Suppressor macrophage treated with lipopolysaccharide for 1 hour (primary cell): ENCODE results near the gene CA10.

ENCODE experiments used
- DNase-seq, 3 donors: peaks; one replicate each; pipeline ENCODE4 v3.0.0-alpha.2; 2020 to 2022

The CA10 gene

DNA sequence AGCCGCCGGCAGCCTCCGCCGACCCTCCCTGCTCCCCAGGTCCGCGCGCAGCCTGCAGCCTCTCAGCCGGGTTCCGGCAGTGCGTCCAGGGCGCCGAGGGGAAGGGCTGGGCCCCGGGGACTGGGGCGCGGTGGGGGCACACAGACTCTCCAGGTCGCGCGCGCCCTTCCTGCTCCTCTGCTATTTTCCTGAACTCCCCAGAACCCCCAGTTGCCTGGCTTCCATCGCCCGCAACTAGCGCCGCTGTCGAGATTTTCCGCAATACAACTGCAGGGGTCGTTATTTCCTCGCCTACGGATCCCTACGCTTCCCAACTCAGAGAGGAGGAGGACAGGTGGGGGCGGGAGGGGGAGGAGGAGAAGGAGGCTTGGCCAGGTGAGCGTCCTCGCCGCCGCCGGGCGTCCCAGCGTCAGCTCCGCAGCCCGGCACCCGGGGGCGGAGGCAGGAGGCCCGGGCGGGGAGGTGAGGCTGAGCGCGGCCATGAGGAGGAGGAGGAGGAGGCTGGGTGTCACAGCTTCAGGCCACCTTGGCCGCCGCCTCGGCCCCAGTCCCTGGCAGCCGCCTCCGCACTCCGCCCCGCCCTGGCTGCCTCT lies at the start of gene CA10:
TSS of gene CA10 (minus strand) at position 265 of the 593 bp plus-strand sequence.
- no peak for DNase-seq

DNA sequence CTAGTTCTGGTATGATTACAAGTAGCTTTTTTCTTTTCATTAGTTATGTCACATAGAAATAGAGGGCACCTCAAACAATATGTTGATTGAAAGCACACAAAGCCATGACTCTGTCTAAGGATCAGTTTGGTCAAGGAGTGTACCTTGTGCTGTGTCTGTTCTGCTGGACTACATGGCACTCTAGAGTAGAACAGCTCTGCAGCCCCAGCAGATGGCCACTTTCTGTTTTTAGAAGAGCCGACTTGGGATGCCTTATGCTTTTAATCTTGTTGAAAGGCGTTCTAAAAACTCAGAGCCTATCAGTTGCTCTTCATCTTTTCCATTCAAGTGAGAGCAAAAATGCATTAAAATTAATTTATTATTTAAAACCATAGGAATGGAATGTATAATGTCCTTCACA lies 49.3 kb upstream of the CA10 start:
- DNase-seq: no peak

DNA sequence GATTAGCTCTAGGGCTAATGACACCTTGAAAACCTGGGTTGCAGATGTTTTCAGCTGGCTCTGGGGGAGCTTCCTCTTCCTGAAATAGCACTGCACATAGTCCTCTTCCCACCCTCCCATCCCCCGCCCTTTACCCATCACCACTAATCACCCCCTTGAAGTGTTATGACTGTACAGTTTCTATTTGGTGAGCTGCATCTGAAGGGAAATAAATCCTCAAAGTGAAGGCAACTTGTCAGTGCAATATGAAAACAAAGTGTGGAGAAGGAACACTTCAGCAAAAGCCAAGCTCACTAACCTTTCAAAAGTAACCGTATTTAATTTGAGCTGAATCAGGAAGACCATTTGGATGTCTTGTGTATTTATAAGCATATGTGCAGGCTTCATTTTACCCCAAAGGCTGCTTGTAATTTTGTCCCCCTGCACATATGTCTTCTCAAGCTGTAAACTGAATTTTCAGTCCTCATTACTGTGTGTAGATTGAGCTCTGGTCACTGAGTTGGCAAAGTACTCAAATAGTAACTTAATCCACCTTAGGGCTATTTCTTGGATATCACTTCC lies 44.1 kb upstream of the CA10 start:
- no peak for DNase-seq

DNA sequence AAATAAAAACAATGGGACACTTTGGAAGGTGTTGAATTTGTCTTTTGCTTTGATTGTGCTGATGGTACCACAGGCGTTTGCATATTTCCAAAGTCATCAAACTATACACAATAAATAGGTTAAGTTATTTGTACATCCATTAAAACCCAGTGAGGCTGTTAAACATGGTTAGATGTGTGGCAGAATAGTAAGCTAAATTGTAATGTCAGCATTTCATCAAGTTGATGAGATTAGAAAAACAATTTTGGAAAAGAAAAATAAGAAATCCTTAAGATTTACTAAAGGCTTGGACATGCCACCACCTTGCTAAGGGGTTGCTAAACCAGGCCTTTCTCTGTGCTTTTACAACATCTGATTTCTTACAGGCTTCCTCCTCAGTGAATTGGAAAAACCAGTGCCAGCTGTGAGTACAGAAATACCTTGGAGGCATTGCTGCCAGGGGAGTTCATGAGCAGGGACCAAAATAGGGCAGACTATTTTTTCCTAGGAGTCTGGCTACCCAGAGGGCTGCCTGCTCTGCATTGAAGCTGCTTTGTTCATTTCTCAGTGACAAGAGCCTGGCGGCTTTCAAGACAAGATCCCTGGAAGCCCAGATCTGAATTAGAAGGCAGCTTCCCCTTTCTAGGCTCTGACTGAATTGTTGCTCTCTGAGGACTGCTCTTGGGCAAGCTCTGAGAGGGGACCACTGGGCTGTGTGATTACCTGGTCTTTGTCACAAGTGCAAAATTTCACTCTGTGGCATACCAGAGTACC lies 43.4 kb upstream of the CA10 start:
- no peak for DNase-seq

DNA sequence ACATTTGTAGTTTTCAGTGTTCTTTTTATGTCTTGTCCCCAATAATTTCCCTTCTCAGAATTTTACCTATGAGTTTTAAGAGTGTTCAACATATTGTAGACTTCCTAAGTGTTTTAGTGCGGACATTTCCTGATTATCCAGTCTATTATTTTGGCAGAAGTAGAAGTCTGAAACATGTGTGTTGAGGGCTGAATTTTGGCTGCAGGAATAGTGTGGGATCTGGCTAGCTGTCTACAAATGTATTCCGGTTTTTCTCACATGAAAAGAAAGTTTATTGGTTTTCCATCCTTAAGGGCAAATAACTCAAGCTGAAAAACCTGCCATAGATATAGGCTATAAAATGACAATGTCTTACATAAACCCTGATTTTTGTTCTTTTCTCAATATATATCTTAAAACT lies 33.0 kb upstream of the CA10 start:
- no peak for DNase-seq

DNA sequence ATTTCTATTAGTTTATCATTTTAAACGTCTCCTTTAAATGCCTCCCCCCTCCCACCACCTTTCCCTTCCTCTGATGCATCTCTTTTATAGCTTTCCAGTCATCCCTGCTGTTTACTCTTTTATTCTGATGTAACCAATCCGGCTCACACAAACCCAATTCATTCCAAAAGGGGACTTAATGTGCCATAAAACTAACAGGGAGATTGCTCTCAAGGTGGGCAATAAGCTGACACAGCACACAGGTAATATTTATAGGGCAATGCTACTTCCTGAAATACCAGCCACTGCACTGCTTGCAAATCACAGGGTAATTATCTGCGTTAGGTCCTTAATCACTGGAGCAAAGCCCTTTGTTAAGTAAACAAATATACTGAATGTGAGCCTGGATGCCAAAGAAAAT lies 23.3 kb upstream of the CA10 start:
- no peak for DNase-seq

DNA sequence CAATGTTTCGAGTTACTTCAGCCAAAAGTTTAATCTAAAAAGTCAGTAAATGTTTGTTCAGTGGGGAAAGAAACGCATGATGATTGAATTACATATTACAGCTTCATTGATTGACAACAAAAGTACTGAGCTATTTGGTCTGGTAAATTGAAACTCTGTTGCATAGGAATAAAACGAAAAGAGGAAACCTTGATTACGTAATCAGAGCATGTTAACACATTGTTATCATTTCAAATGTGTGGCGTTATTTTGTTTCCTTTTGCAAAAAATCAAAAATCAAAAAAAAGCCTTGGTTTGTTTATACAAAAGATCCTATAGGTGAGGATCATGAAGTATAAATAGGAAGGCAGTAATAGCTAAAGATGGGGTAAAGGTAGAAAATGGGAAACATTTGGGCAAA lies 19.5 kb upstream of the CA10 start:
- DNase-seq: peak in 1 of 3 donors; percentile 14

DNA sequence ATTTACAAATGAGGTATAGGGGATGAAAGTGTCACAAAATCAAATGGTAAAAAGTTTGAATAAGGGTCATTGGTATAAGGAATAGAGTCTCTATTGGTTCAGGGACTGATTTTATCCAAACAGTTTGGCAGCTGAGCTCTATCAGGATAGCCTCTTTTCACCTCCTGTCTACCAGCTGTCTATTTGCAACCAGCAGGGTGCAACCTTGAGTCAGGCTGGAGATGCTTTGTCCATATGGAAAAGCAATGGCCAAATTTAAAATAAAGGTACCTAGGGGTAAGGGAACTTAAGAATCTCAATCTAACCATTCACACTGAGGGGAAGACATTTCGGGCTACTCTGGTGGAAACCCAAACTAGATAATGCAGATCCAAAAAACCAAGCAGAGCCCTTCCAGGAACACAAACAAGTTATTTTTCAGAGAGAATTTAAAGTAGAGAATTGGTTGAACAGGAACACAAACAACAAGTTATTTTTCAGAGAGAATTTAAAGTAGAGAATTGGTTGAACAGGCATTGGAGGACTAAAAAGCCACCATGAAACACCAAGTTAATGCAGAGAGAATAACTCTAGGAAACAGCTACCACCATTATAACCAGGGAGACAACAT lies 12.6 kb upstream of the CA10 start:
- DNase-seq: no peak

DNA sequence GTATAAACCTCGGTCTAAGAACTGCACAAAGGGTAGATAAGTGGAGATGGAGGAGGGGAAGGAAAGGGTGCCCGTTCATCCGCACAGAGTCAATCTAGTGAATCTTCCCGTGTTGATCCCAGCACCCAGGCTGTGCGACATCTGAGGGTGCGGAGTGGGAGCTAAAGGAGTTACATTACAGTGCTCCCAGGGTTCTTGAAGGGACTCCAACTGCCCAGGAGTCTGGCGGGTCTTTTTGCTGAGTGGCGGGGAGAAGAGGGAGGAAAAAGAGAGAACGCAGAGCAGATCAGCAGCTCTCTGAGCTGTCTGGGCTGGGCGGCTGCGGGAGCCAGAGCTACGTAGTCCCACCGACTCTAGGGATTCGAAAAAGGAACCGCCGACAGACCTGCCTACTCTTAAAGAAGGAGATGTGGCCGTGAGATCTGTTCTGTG lies 1.6 kb upstream of the CA10 start:
- DNase-seq: no peak

DNA sequence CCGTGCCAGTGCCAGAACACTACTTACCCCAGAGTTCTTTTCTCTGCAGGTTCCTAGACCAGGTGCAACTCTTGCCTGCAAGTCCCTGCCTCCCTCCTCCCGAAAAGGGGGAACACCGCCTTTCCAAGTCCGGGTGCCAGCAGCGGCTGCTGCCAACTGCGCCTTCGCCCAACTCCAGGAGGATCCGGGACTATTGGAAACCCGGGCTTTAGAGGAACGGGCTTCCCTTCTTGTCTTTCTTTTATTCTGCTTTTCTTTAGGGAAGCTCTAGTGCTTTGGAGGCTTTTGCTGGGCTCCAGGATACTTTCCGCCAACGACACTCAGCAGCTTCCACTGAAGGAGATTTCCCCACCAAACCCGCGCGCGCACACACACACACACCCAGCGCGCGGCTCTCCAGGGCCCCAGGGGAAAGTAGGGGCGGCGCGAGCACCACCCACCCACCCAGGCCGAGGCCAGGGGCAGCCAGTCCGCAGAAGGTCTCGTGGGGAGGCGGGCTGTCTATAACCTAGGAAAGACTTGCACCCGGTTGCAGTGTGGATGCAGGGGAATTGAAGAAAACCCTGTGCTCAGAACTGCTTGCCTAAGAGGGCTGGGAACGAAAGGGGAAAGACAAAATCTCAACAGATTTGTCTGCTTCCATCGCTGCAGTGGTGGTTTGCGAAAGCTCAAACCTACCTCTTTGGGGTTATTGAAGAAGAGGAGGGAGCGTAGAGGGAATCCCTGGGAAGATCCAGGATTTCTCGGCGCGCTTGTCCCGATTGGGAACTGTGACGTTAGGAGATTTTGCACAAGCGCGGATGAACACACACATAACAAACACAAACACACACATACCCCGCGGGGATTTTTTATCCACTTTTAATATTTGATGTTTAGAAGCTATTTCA lies 977 bp upstream of the CA10 start:
- DNase-seq: no peak

DNA sequence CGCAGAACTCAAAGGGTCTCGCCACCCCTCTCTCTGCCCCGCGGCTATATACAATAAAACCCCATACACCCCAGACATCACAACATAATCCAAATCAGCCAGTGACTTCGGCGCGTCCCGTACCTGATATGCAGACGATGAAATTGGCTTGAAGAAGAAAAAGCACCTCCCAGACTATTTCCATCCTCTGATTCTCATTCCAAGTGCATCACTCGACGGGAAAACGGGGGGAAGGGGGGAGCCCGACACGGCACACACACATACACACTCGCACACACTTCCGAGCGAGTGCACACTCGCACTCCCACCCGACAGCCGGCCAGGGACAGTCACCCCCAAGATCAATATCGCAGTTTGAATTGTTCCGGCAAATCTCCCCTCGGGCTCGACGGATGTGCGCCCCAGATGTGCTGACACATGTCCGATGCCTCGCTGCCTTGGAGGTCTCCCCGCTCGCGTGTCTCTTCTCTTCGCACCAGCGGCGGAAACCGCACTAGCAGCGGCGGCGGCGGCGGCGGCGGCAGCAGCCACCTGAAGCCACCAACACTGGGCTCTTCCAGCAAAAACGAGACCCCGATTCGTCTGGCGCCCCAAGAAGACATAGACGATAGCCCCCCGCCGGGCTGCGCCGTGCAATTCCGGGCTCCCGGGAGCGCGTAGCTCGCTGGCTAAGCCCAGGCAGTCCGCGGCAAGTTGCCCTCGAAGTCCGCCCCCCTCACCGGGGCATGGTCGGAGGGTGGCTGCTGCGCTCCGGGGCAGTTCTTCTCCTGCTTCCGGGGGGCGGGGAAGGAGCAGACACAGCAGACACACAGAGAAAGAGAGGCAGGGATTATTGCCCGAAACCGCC lies 688 bp downstream of the CA10 start:
- no peak for DNase-seq

DNA sequence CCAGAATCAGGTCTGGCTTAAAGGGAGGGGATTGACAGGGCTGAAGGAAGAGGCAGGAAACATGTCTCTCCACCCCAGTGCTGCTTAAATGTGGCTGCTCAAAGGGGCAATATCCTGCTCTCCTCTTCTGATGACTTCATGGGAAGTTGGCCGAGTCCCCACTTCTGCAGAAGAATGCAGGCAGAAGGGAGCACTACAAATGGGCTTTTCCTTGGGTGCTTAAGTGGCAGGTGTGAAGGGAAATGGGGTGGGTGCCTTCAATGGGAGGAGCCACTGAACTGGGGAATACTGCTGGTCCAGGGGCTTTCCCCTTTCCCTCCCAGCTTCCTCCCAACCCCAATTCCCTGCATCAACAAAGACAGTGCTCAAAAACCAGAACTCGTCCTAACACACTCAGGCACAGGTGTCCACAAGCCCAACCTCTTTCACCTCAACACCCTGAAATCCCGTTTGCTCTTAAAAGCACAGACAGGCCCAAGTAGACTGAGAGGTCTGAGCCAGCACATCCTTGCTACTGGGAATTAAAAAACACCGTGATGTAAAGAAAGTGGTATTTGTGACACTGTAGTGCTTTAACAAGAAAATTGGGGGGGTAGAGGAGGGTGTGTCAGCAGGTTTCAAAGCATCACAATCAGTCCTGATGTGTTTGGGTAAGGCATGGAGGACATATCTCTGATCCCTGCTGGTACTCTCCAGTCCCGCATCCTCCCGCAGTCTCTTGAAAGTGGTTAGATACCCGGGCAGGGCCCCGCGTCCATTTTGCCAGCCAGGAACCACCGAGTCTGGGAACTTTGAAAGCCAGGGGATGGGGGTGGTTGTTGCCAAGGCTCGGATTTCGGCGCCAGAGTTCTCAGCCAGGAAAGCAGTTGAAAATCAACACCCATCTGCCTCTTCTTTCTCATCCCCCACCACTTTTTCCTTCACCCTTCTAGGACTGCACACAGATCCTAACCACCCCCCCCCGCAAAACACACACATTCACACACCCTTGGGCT lies 1.6 kb downstream of the CA10 start:
- DNase-seq: no peak

DNA sequence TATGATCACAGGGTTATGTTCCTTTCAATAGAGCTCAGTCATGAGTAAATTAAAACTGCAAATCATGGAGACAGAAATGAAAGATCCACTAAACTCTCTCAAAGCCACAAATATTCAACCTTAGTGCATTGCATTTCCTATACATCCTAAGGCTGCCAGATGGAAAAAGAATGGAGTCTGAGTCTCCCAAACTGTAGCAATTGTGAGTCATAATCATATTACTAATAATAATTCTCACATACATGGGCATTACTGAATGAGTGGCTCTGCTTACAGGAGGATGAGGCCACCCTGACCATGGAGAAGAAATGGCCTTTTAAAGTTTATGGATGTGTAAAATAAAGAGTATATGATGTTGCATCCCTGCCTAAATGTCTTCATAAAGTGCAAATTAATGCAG lies 3.2 kb downstream of the CA10 start:
- DNase-seq: no peak

DNA sequence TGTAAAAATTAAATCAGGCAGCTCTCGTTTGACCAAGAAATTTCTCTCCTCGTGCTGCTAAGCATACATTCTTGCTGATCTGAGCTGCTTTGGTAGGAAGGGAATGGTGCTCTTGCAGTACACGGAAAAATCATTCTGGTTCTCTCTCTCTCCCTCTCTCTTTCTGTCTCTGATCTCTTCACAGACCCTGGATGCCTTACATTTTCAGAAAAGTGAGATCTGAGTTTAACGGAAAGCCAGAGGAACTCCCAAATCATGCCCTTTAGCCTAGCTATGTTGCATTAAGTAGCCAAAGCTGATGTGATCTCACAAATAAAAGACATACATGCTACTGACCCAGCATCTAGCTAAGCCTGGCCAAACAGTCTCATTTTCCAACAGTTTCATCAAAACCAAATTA lies 4.0 kb downstream of the CA10 start:
- DNase-seq: no peak

DNA sequence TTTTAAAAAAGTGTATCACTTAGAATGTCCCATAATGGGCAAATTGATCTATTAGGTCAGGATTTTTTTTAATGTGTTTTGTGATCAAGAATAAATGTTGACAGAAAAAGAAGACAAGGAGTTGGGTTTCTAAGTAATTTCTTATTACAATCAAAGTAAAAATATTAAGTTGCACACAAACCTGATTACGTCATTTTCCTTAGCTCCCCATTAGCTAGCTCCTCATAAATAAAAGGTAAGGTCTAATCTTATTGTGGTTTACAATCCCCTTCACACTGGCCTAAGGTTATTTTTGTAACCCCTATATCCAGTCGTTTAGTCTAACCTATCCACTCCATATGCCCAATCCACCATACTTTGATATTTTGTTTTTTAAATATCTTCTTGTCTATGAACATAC lies 7.6 kb downstream of the CA10 start:
- no peak for DNase-seq

DNA sequence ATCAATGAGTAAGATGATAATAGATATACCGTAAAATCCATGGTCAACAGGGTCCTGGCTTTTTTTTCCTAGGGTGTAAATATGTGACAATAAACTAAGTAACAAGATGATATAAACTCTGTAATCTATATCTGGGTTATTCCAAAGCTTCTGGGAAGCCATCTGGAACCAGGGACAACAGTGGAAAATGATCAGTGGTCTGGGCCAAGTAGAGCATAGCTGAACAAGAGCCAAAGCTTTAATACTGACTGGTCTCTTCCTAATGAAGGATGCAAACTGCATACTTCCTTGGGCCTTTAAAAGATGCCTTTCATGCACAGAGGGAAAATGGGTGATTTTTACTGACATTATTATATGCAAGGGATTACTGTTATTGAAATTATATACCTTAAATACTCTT lies 8.9 kb downstream of the CA10 start:
- DNase-seq: no peak

DNA sequence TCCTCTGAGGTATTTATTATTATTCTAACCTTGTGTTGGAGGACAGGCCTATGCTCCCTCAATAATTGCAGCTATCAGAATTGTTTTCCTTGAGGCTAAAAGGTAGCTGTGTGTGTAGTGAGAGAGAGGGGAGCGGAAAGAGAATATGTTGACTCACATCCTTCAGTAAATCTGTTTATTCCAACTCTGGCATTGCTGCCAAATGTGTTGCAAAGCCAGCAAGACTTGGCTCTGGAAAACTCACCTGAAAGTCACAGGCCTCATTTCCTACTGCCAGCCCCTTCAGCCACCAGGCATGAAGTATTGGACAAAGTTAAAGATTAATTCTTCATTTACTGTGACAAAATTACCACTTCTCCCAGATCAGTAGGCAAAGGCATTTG lies 9.6 kb downstream of the CA10 start:
- DNase-seq: no peak

DNA sequence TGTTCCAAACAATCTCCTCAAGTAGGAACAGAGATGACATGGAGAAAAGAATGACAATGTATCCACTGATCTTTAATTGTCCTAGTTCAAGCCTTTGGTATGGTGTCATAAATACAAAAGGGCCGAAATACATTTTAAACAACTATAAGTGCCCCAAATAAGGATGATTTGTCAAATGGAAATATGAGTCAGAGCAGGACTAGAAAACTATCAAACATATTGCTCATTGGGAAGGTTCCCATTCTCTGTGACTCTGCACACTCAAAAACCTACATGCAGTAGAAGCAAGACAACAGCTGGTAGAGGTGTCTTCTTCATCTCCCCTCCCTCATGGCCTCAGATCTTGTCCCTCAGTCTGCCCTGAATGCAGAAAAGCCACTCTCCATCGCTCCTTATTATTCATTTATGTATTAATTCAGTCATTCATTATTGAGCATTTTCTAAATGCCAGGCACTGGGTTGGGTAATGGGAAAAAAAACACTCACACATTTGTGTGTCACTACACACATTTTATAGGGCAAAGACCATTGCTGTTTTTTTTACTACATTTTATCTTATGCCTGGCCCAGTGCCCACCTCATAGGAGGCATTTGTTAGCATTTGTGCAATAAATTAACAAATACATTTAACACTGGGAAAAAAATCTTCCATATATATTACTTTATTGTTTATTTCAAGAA lies 10.1 kb downstream of the CA10 start:
- no peak for DNase-seq

DNA sequence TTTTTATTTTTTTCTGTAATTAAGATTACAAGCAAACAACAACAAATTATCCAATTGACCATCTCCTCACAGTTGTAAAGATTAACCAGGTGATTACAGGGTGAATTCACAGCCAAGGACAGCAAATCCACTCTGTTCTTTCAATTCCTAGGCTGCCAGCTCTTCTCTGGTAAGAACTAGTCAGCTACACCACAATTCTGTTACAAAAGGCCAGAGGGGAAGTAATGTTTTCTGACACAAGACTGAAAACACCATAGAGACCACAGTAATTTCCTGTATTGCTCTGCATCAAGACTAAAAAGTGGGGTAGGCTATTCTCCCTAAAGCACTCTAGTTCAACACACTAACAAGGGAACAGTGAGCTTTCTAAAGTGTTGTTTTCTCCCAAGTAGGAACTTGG lies 10.6 kb downstream of the CA10 start:
- DNase-seq: peak in 1 of 3 donors; percentile 9

DNA sequence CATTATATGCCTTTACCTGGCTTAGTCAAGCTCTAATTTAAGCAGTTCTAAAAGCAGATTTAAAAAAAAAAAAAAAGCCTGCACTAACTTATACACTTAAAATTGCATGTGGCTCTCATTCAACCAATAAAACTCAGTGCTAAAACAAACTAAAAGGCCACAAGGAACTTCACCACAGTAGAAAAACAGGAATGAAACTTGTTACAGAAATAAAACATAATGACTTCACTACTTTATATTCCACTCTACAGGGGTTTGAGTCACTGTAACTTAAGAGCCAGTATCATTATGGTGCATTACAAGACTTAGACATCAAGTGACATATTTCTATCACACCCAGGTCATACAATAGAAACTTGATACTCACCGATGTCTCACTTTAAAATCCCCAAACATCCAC lies 11.1 kb downstream of the CA10 start:
- DNase-seq: no peak
